Esophagus muscularis mucosa (tissue), 4 donors: ENCODE measurements around the gene THOP1.

Source experiments
- CTCF ChIP-seq, 3 experiments: fragments of 200-600 bp in 2 of 3; fragments of 450-650 bp in 1 of 3; sonication (generic) in 2 of 3; IDR thresholded peaks; one replicate each; pipeline ENCODE4 v1.5.1; 2017 to 2019; ENCODE audit warnings: antibody characterized with exemption in 3 of 3, mild to moderate bottlenecking in 2 of 3, moderate library complexity in 1 of 3
- EP300 ChIP-seq: sonication (generic); formaldehyde crosslinking; IDR thresholded peaks from one replicate; pipeline ENCODE4 v1.6.1; 2017; ENCODE audit warnings: antibody characterized with exemption
- POLR2A ChIP-seq: fragments of 450-650 bp; IDR thresholded peaks from one replicate; pipeline ENCODE4 v1.6.1; 2017; ENCODE audit warnings: antibody characterized with exemption, moderate library complexity, mild to moderate bottlenecking, low read depth
- POLR2AphosphoS5 ChIP-seq, 2 donors: sonication (generic); formaldehyde crosslinking; IDR thresholded peaks; one replicate each; pipeline ENCODE4 v1.6.1; 2017; ENCODE audit warnings: antibody characterized with exemption in 2 of 2

- TF ChIP-seq CTCF (IDR thresholded peaks at IDR 0.05) = no peak
- no peak for TF ChIP-seq POLR2A
- TF ChIP-seq EP300 = no peak
- no peak for TF ChIP-seq POLR2AphosphoS5 (IDR thresholded peaks at IDR 0.05)
Observed at GRCh38 chr19:2854849-2855248, 69.5 kb downstream of the THOP1 start.
